ENCODE data around the gene SOHLH1.

GRCh38 chr9:135664801-135665794 is 34.2 kb downstream of the SOHLH1 start:
- no peak for TF ChIP-seq CTCF (conservative IDR thresholded peaks at IDR 0.05 in 1 of 2, IDR thresholded peaks at IDR 0.05 in 1 of 2; ENCODE audit: low read depth in 1 of 2, low read length in 2 of 2)
- TF ChIP-seq EZH2 (IDR thresholded peaks at IDR 0.05; ENCODE audit: low read length, missing control alignments), result no peak

All from fibroblast of lung (primary cell).